ENCODE measurements around the gene LRRC1. TPM values are rescaled to one million over a fixed set of nuclear protein-coding genes. Genes with fewer than 3 reads are reported as not detected.

Gene LRRC1
- total and polyA plus RNA-seq, 10 of the 15 experiments (the other 5 are each of a cell fraction or from before 2014, with no cell fraction given), result 0.35 to 9.3 (median 0.63) TPM

DNA sequence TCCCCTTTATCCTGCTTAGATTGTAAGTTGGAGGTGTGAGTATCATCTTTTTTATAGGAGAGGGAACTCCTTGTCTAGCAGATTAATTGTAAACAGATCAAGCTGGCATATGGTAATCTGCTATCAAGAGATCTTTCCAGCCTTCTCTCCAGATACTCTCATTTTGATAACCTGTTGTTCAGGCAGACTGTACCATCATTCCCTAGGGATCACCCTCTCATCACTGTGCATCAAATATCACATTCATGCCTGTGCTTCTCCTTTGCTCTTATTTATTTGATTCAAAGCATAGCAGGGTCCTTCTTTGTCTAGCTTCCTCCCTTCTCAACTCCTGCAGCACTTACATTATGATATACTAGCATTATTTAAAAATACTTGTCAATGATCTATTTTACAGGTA lies 73.8 kb downstream of the LRRC1 start:
- BruUV-seq (replicated peaks), result no TSS peak
- no peak for TF ChIP-seq SMARCA5 (IDR thresholded peaks at IDR 0.05)
- no peak for TF ChIP-seq SIX5 (IDR thresholded peaks at IDR 0.05; ENCODE audit: low read depth, low read length, severe bottlenecking)
- TF ChIP-seq ZNF274 (IDR thresholded peaks at IDR 0.05; ENCODE audit: insufficient read depth, insufficient read length), result no peak
- no peak for TF ChIP-seq FOXK2 (IDR thresholded peaks at IDR 0.05)
- no peak for TF ChIP-seq E2F8 (IDR thresholded peaks at IDR 0.05; ENCODE audit: low read depth, partially characterized antibody)
- no peak for TF ChIP-seq IKZF1 (conservative IDR thresholded peaks at IDR 0.05)
- TF ChIP-seq RAD21 (IDR thresholded peaks at IDR 0.05; ENCODE audit: insufficient read depth, low read depth, low read length), result no peak
- ChIA-PET CTCF (interaction anchor here (1.1 kb wide), 1 partner anchor 27 kb away, joined by 4 read pairs; no protein-coding TSS in a partner anchor), RAD21 (ENCODE audit: unreplicated experiment) (no interaction called here), SMC1A (ENCODE audit: uncharacterized antibody, unreplicated experiment) (no interaction called here), POLR2A (no interaction called here)
- H3K9ac ChIP-seq (ENCODE audit: control insufficient read depth, insufficient read depth, low read length), result no peak overlapping the region
- in situ Hi-C loops (cut with MboI), result no loop called here
- H3K9me3 ChIP-seq (replicated peaks; ENCODE audit: control insufficient read depth, insufficient read depth, low read length), result no peaks in the 10 kb centered on the region; the same call in 2 of the 3 replicates
- H4K20me1 ChIP-seq (ENCODE audit: control insufficient read depth, insufficient read depth), result no peaks in the 10 kb centered on the region
- no peaks in the 10 kb centered on the region for H3K79me2 ChIP-seq (ENCODE audit: control insufficient read depth, insufficient read depth, low read length)
- no peak overlapping the region for H3K4me2 ChIP-seq (ENCODE audit: control insufficient read depth, insufficient read depth)
- no peak overlapping the region for H2AFZ ChIP-seq (ENCODE audit: control insufficient read depth, low read depth, low read length)
- no peak for DNase-seq (ENCODE audit: low read depth, low spot score)
- H3K4me1 ChIP-seq (ENCODE audit: control insufficient read depth, insufficient read depth, low read length), result no peaks in the 10 kb centered on the region
- no peaks in the 10 kb centered on the region for H3K36me3 ChIP-seq (ENCODE audit: control insufficient read depth in 2 of 2, insufficient read depth in 2 of 2, low read length in 1 of 2)
- no peak for ATAC-seq
- FAIRE-seq, result no peak
- no peak overlapping the region for H3K27ac ChIP-seq (ENCODE audit: control insufficient read depth, insufficient read depth)
- no peak overlapping the region for H3K4me3 ChIP-seq
- H3K27me3 ChIP-seq (replicated peaks in 1 of 2; ENCODE audit: control insufficient read depth in 2 of 2, insufficient read depth in 2 of 2, low read length in 1 of 2), result no peaks in the 10 kb centered on the region
- intact Hi-C loops (cut with micrococcal nuclease; ENCODE audit: unreplicated experiment), result no loop called here

Data from GM12878 (cell line).